Umbilical cord (tissue), 2 donors: ENCODE data around the gene TGFBRAP1. TPM values are rescaled to one million over a fixed set of nuclear protein-coding genes. Genes with fewer than 3 reads are reported as not detected.

Experiments
- DNase-seq: peaks from one replicate; pipeline ENCODE4 v3.0.0-alpha.2; 2015; ENCODE audit warnings: low spot score
- total RNA-seq: library from RNA; depleted of rRNA; stranded (reverse); fragments of >200 nt; gene quantifications from one replicate; pipeline ENCODE4 v1.2.3, GENCODE V29; 2014; ENCODE audit warnings: low replicate concordance; ENCODE audit not compliant: insufficient read depth

Gene TGFBRAP1
- total RNA-seq, result 20.5 TPM

- peak; percentile 60 for DNase-seq
Observed at GRCh38 chr2:105329561-105330495, at the start of gene TGFBRAP1. Gene TGFBRAP1, minus strand, starts transcription at chr2:105329735. Its CDS starts 21,434 bp downstream, at chr2:105308301.

GRCh38 chr2:105378921-105379383 lies 49.4 kb upstream of the TGFBRAP1 start:
- DNase-seq, result no peak

GRCh38 chr2:105378276-105378840 lies 48.8 kb upstream of the TGFBRAP1 start:
- DNase-seq, result no peak

GRCh38 chr2:105377871-105378270 lies 48.3 kb upstream of the TGFBRAP1 start:
- no peak for DNase-seq

- no peak for DNase-seq
Observed at GRCh38 chr2:105376789-105377240, 47.3 kb upstream of the TGFBRAP1 start.

- DNase-seq, result no peak
Observed at GRCh38 chr2:105376010-105376409, 46.5 kb upstream of the TGFBRAP1 start.

GRCh38 chr2:105375001-105375561 lies 45.5 kb upstream of the TGFBRAP1 start:
- no peak for DNase-seq

- no peak for DNase-seq
Observed at GRCh38 chr2:105373895-105374401, 44.4 kb upstream of the TGFBRAP1 start.

GRCh38 chr2:105373344-105373781 lies 43.8 kb upstream of the TGFBRAP1 start:
- DNase-seq, result no peak

- DNase-seq, result no peak
Observed at GRCh38 chr2:105371810-105372209, 42.3 kb upstream of the TGFBRAP1 start.

- DNase-seq, result peak; percentile 35
Observed at GRCh38 chr2:105371156-105371555, 41.6 kb upstream of the TGFBRAP1 start.

GRCh38 chr2:105369777-105370690 lies 40.5 kb upstream of the TGFBRAP1 start:
- peak; percentile 89 for DNase-seq

- DNase-seq, result no peak
Observed at GRCh38 chr2:105368759-105369408, 39.3 kb upstream of the TGFBRAP1 start.

- no peak for DNase-seq
Observed at GRCh38 chr2:105365206-105365605, 35.7 kb upstream of the TGFBRAP1 start.

- no peak for DNase-seq
Observed at GRCh38 chr2:105364436-105365139, 35.1 kb upstream of the TGFBRAP1 start.

GRCh38 chr2:105362862-105363591 lies 33.5 kb upstream of the TGFBRAP1 start:
- DNase-seq, result no peak

GRCh38 chr2:105361102-105361889 lies 31.8 kb upstream of the TGFBRAP1 start:
- no peak for DNase-seq

- DNase-seq, result no peak
Observed at GRCh38 chr2:105358593-105358992, 29.1 kb upstream of the TGFBRAP1 start.
